Measurements from ENCODE around the gene OR10P1.
A peak's percentile ranks its signal among the peaks of the same experiment; 100 is the strongest.

Gene OR10P1

DNA sequence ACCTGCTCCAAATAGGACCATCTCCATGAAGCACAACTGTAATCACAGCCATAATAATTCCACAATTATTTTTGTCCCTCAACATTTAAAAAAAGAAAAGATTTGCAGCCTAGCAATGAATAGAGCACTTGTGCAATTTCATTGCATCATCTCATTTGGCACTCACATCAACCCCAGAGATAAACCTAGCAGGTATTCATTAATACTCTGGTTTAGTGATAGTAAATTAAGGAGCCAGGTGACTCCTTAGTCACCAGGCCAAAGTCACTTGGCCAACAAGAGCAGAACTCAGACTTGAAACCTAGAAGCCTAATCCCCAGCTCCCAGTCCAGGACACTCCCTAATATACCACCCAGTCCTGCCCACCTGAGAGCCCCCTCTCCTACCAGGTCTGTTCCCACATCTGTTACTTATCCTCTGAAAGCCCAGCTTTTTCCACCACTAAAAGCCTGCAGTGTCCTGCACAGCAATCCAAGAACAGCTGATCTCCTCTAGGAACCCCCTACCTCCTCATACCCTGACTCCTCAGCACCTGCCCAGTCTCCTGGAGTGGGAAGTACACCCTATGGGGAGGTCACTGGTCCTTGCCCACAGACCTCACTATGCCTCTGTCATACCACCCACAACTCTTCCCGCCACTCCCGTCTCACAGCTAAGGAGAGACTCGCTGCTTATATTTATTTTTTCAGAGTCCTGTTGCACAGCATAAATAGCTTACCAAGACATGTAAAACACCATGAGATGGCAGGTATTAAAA, 22.1 kb downstream of the OR10P1 start:
- Histone ChIP-seq H4K20me1 (ENCODE audit: insufficient read depth, low read length) (no peaks in the 10 kb centered on the region), H3K79me2 (ENCODE audit: low read length) (no peaks in the 10 kb centered on the region), H3K27ac (ENCODE audit: low read length) (no peak overlapping the region), H3K4me3 (ENCODE audit: low read length) (no peak overlapping the region), H3K4me1 (ENCODE audit: low read length) (no peaks in the 10 kb centered on the region), H3K9me2 (replicated peaks; ENCODE audit: insufficient read depth, low read length) (no peaks in the 10 kb centered on the region), H3F3A (ENCODE audit: insufficient read depth, low read length) (no peaks in the 10 kb centered on the region), H3K9ac (ENCODE audit: low read length) (no peak overlapping the region), H3K9me3 (replicated peaks; ENCODE audit: insufficient read depth, low read length) (no peaks in the 10 kb centered on the region), H3K27me3 (replicated peaks; ENCODE audit: insufficient read depth, low read length) (no peaks in the 10 kb centered on the region), H3K4me2 (ENCODE audit: low read depth, low read length) (no peak overlapping the region), H2AFZ (ENCODE audit: low read length) (no peak overlapping the region), H3K36me3 (replicated peaks; ENCODE audit: insufficient read depth, low read length) (no peaks in the 10 kb centered on the region)
- TF ChIP-seq EZH2phosphoT487 (IDR thresholded peaks at IDR 0.05; ENCODE audit: low read length) (no peak), EZH2 (optimal IDR thresholded peaks at IDR 0.05; ENCODE audit: low read depth, low read length) (no peak)
- TF ChIP-seq, protein P1, sequence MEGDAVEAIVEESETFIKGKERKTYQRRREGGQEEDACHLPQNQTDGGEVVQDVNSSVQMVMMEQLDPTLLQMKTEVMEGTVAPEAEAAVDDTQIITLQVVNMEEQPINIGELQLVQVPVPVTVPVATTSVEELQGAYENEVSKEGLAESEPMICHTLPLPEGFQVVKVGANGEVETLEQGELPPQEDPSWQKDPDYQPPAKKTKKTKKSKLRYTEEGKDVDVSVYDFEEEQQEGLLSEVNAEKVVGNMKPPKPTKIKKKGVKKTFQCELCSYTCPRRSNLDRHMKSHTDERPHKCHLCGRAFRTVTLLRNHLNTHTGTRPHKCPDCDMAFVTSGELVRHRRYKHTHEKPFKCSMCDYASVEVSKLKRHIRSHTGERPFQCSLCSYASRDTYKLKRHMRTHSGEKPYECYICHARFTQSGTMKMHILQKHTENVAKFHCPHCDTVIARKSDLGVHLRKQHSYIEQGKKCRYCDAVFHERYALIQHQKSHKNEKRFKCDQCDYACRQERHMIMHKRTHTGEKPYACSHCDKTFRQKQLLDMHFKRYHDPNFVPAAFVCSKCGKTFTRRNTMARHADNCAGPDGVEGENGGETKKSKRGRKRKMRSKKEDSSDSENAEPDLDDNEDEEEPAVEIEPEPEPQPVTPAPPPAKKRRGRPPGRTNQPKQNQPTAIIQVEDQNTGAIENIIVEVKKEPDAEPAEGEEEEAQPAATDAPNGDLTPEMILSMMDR (IDR thresholded peaks at IDR 0.05; ENCODE audit: low read length): no peak
- no peak for DNase-seq

DNA sequence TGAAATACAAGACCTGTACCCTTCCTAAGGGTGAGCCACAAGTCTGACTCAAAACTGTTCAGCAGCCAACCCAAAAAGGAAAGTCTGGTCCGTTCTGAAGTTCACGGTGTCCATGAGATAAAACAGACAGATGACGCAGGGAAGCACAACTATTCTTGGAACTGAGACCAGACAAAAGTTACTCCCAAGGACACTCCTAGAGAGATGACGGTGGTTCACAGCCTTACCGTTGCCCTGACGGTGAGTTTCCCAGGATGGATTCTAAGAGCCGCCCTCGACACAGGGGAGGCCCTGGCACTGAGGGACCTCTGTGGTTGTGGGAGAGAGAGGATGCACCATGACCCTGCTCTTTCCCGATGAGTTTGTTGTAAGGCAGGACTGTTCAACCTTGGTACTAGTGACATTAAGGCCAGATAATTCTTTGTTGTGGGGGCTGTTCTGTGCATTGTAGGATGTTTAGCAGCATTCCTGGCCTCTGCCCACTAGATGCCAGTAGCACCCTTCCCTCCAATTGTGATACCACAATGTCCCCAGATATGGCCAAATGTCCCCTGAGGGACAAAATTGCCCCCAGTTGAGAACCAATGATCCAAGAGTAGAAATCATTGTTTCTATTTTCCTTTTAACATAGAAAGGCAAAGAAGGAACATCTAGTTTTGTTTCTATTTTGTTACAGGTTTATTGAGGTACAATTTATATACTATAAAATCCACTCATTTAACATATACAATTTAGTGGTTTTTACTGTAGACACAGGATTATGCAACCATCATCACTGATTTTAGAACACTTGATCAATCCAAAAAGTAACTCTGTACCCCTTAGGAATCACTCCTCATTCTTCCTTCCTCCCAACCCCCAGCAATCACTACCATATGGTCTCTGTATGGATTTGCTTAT, 23.0 kb downstream of the OR10P1 start:
- no peaks in the 10 kb centered on the region for H3K27me3 ChIP-seq (replicated peaks; ENCODE audit: insufficient read depth, low read length)
- H3K27ac ChIP-seq (ENCODE audit: low read length): no peak overlapping the region
- no peaks in the 10 kb centered on the region for H3F3A ChIP-seq (ENCODE audit: insufficient read depth, low read length)
- H2AFZ ChIP-seq (ENCODE audit: low read length): no peak overlapping the region
- H3K9ac ChIP-seq (ENCODE audit: low read length): no peak overlapping the region
- H3K4me3 ChIP-seq (ENCODE audit: low read length): no peak overlapping the region
- TF ChIP-seq, protein P1 (IDR thresholded peaks at IDR 0.05; ENCODE audit: low read length): peak; percentile 30
- TF ChIP-seq EZH2 (optimal IDR thresholded peaks at IDR 0.05; ENCODE audit: low read depth, low read length): no peak
- H3K9me2 ChIP-seq (replicated peaks; ENCODE audit: insufficient read depth, low read length): no peaks in the 10 kb centered on the region
- no peaks in the 10 kb centered on the region for H3K4me1 ChIP-seq (ENCODE audit: low read length)
- no peak overlapping the region for H3K4me2 ChIP-seq (ENCODE audit: low read depth, low read length)
- no peaks in the 10 kb centered on the region for H4K20me1 ChIP-seq (ENCODE audit: insufficient read depth, low read length)
- H3K9me3 ChIP-seq (replicated peaks; ENCODE audit: insufficient read depth, low read length): no peaks in the 10 kb centered on the region
- DNase-seq: no peak
- H3K36me3 ChIP-seq (replicated peaks; ENCODE audit: insufficient read depth, low read length): no peaks in the 10 kb centered on the region
- no peaks in the 10 kb centered on the region for H3K79me2 ChIP-seq (ENCODE audit: low read length)

- no peaks in the 10 kb centered on the region for H4K20me1 ChIP-seq (ENCODE audit: insufficient read depth, low read length)
- no peak overlapping the region for H3K4me2 ChIP-seq (ENCODE audit: low read depth, low read length)
- DNase-seq: no peak
- no peak overlapping the region for H3K9ac ChIP-seq (ENCODE audit: low read length)
- H3K27ac ChIP-seq (ENCODE audit: low read length): no peak overlapping the region
- H3K4me1 ChIP-seq (ENCODE audit: low read length): no peaks in the 10 kb centered on the region
- no peak overlapping the region for H3K4me3 ChIP-seq (ENCODE audit: low read length)
- H3F3A ChIP-seq (ENCODE audit: insufficient read depth, low read length): no peaks in the 10 kb centered on the region
- H3K27me3 ChIP-seq (replicated peaks; ENCODE audit: insufficient read depth, low read length): no peaks in the 10 kb centered on the region
- H3K9me2 ChIP-seq (replicated peaks; ENCODE audit: insufficient read depth, low read length): no peaks in the 10 kb centered on the region
- no peaks in the 10 kb centered on the region for H3K9me3 ChIP-seq (replicated peaks; ENCODE audit: insufficient read depth, low read length)
- no peaks in the 10 kb centered on the region for H3K36me3 ChIP-seq (replicated peaks; ENCODE audit: insufficient read depth, low read length)
- TF ChIP-seq EZH2 (optimal IDR thresholded peaks at IDR 0.05; ENCODE audit: low read depth, low read length) (no peak), EZH2phosphoT487 (IDR thresholded peaks at IDR 0.05; ENCODE audit: low read length) (no peak)
- TF ChIP-seq, protein P1 (IDR thresholded peaks at IDR 0.05; ENCODE audit: low read length): no peak
- H2AFZ ChIP-seq (ENCODE audit: low read length): no peak overlapping the region
- H3K79me2 ChIP-seq (ENCODE audit: low read length): no peaks in the 10 kb centered on the region
Observed at GRCh38 chr12:55663391-55663790, 26.7 kb downstream of the OR10P1 start.

All from MM.1S (cell line).